Naive thymus-derived CD4-positive, alpha-beta T cell (primary cell): ENCODE results near the gene SCFD1. TPM values are rescaled to one million over a fixed set of nuclear protein-coding genes. Genes with fewer than 3 reads are reported as not detected.

Source experiments
- ATAC-seq: fragments of 150-1000 bp; cut with Tn5 transposase; 2 replicates; pipeline ENCODE4 v1.10.0; 2021; ENCODE audit warnings: mild to moderate bottlenecking, moderate library complexity
- CTCF ChIA-PET: fragments of 350-600 bp; sonication (Branson Sonifier 250); formaldehyde crosslinking; loops from one replicate; lab custom pipeline; 2021; ENCODE audit warnings: antibody characterized with exemption; lab: Charles Lee
- POLR2A ChIA-PET: fragments of 350-600 bp; sonication (Branson Sonifier 250); formaldehyde crosslinking; loops from one replicate; lab custom pipeline; 2021; ENCODE audit warnings: antibody characterized with exemption, inconsistent platforms; lab: Charles Lee
- DNase-seq, 9 donors: peaks; one replicate each; pipeline versions ENCODE4 v3.0.0 to v3.0.0-alpha.2; 2020 to 2022; ENCODE audit warnings: mixed read lengths in 1 of 9
- H3K27ac ChIP-seq: one replicate; pipeline ENCODE4 v1.7.0; 2013; ENCODE audit warnings: mild to moderate bottlenecking, low read depth, low read length, moderate library complexity
- H3K27me3 ChIP-seq, 2 donors: one replicate each; pipeline ENCODE4 v1.7.0; 2013; ENCODE audit warnings: low read length in 2 of 2, mild to moderate bottlenecking in 2 of 2, moderate library complexity in 2 of 2; ENCODE audit not compliant: control insufficient read depth in 2 of 2, insufficient read depth in 2 of 2
- H3K36me3 ChIP-seq, 3 experiments: 1 replicate in 2 of 3; 2 replicates in 1 of 3; pipeline ENCODE4 v1.7.0; 2013; ENCODE audit warnings: low read length in 3 of 3, mild to moderate bottlenecking in 3 of 3, moderate library complexity in 1 of 3; ENCODE audit not compliant: insufficient read depth in 3 of 3, control insufficient read depth in 2 of 3
- H3K4me1 ChIP-seq, 2 donors: one replicate each; pipeline ENCODE4 v1.7.0; 2013; ENCODE audit warnings: low read length in 2 of 2, mild to moderate bottlenecking in 2 of 2, moderate library complexity in 1 of 2; ENCODE audit not compliant: control insufficient read depth in 2 of 2, insufficient read depth in 2 of 2
- H3K4me3 ChIP-seq: 2 replicates; pipeline ENCODE4 v1.7.0; 2013; ENCODE audit warnings: mild to moderate bottlenecking, low read length
- H3K9me3 ChIP-seq, 3 experiments: 1 replicate in 2 of 3; 2 replicates in 1 of 3; pipeline ENCODE4 v1.7.0; 2013; ENCODE audit warnings: low read length in 3 of 3; ENCODE audit not compliant: control insufficient read depth in 2 of 3
- H3K27ac Mint-ChIP-seq, 9 donors: one replicate each; pipeline ENCODE4 v1.8.0; 2020 to 2022; ENCODE audit warnings: mixed read lengths in 9 of 9, mild to moderate bottlenecking in 8 of 9, moderate library complexity in 5 of 9, inconsistent platforms in 2 of 9
- H3K27me3 Mint-ChIP-seq, 5 donors: one replicate each; pipeline ENCODE4 v1.8.0; 2021 to 2022; ENCODE audit warnings: mixed read lengths in 5 of 5, mild to moderate bottlenecking in 1 of 5
- H3K36me3 Mint-ChIP-seq, 5 donors: one replicate each; pipeline ENCODE4 v1.8.0; 2020 to 2022; ENCODE audit warnings: mixed read lengths in 5 of 5, mild to moderate bottlenecking in 3 of 5, inconsistent platforms in 1 of 5
- H3K4me1 Mint-ChIP-seq, 7 donors: one replicate each; pipeline ENCODE4 v1.8.0; 2020 to 2022; ENCODE audit warnings: mixed read lengths in 7 of 7, mild to moderate bottlenecking in 3 of 7, inconsistent platforms in 1 of 7
- H3K4me3 Mint-ChIP-seq, 10 donors: one replicate each; pipeline ENCODE4 v1.8.0; 2020 to 2022; ENCODE audit warnings: mild to moderate bottlenecking in 10 of 10, mixed read lengths in 10 of 10, moderate library complexity in 6 of 10, inconsistent platforms in 2 of 10
- H3K9me3 Mint-ChIP-seq, 11 donors: one replicate each; pipeline ENCODE4 v1.8.0; 2020 to 2022; ENCODE audit warnings: mixed read lengths in 11 of 11, mild to moderate bottlenecking in 4 of 11, inconsistent platforms in 1 of 11, moderate library complexity in 1 of 11
- intact Hi-C, 2 donors: fragments of 100-400 bp; cut with micrococcal nuclease; formaldehyde crosslinking; loops; one replicate each; pipeline ENCODE4 v1.15.1; 2023
- polyA plus RNA-seq, 2 donors: library from polyadenylated mRNA; unstranded; fragments of 300-500 nt; fragmentation: Illumina TruSeq; gene quantifications; one replicate each; pipeline ENCODE4 v1.2.3, GENCODE V29; 2021
- total RNA-seq, 6 experiments: library from RNA in 5 of 6; stranded (reverse) in 5 of 6; gene quantifications; 1 replicate in 5 of 6; 2 replicates in 1 of 6; pipeline ENCODE4 v1.2.3 and lab custom pipeline; 2021 to 2026

Gene SCFD1
- total and polyA plus RNA-seq, 7 experiments from 2014 or later: 59.5 to 75.4 (median 66.0) TPM

DNA sequence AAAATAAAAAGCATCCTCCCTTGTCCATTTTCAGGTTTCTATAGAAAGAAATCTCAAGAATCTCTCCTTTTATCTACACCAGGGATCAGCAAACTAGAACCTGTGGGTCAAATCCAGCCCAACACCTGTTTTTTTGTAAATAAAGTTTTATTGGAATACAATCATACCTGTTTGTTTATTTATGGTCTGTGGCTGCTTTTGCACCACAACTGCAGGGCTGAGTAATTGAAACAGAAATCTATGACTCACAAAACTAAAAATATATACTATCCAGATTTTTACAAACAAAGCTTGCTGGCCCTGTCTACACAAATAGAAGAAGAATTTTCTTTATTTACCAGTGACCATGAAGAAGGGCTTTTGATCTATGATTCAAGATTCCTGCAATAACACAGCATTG lies 157.1 kb downstream of the SCFD1 start:
- H3K4me1 ChIP-seq: no peaks in the 10 kb centered on the region
- Mint-ChIP-seq H3K27ac (no peak overlapping the region), H3K4me3 (no peak overlapping the region), H3K36me3 (no peaks in the 10 kb centered on the region), H3K4me1 (no peaks in the 10 kb centered on the region), H3K9me3 (peaks cover 0 to 2% (median 0%) of the 10 kb centered on the region in 11 donors), H3K27me3 (peaks cover 0 to 33% (median 17%) of the 10 kb centered on the region in 5 donors)
- ChIA-PET POLR2A (no interaction called here), CTCF (no interaction called here)
- ATAC-seq (no peak), DNase-seq (no peak)
- H3K4me3 ChIP-seq: no peak overlapping the region
- no peak overlapping the region for H3K27ac ChIP-seq
- no peaks in the 10 kb centered on the region for H3K36me3 ChIP-seq
- H3K27me3 ChIP-seq: no peaks in the 10 kb centered on the region
- intact Hi-C loops: no loop called here
- H3K9me3 ChIP-seq: no peaks in the 10 kb centered on the region

Other genes starting within 250 kb of the SCFD1 start
- gene G2E3, start 63.2 kb upstream of the SCFD1 start, total RNA-seq: 10 to 100 TPM; 25.0 to 29.7 (median 28.6) TPM
- gene G2E3, start 63.2 kb upstream of the SCFD1 start, polyA plus RNA-seq: 10 to 100 TPM; 12.6 to 18.9 TPM